Measurements from ENCODE around the gene TRIP13. TPM values are rescaled to one million over a fixed set of nuclear protein-coding genes. Genes with fewer than 3 reads are reported as not detected.

TRIP13 gene
- total and polyA plus RNA-seq, 2 of the 13 experiments (the other 11 are each of a cell fraction or from before 2014, with no cell fraction given) = 13.5 to 33.0 TPM

DNA sequence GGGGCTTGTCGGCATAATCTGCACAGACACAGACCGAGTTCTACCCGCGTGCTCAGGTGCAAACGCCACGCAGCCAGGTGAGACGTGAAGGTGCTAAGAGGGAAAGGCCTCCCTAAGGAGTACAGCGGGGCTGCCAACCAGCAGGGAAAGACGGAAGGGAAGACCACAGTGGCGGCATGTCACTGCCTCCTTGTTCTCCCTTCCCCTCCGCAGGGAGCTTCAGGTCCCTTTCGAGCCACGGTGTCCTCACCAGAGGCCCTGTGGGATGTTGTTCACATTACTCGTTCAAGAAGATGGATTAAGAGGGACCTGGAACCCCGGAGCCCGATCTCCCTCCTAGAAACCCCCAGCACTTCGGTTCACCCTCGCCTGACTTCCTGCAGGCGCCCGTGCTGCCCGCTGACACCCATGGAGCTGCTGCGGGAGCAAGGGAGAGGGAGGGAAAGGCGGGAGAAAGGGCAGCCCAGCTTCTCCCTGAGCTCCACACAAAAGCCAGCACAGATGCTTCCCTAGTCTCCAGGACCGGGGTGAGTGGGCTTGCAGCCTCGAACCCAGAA lies 769 bp upstream of the TRIP13 start (continued):
- TF ChIP-seq CHCHD3 (CRISPR knock-in tag; IDR thresholded peaks at IDR 0.05) (no peak), ZNF232 (CRISPR knock-in tag; IDR thresholded peaks at IDR 0.05; ENCODE audit: borderline replicate concordance) (0 out of 2 replicates have a peak, but pooled peaks have one; percentile 11), ZNF598 (CRISPR knock-in tag; IDR thresholded peaks at IDR 0.05; ENCODE audit: borderline replicate concordance) (no peak), ZNF619 (CRISPR knock-in tag; IDR thresholded peaks at IDR 0.05) (0 out of 2 replicates have a peak, but pooled peaks have one; percentile 21), MAF1 (CRISPR knock-in tag; IDR thresholded peaks at IDR 0.05; ENCODE audit: borderline replicate concordance) (no peak), FOXK2 (IDR thresholded peaks at IDR 0.05) (no peak), RXRB (CRISPR knock-in tag; IDR thresholded peaks at IDR 0.05; ENCODE audit: borderline replicate concordance) (no peak), HMG20A (CRISPR knock-in tag; IDR thresholded peaks at IDR 0.05; ENCODE audit: borderline replicate concordance) (no peak), PRPF4 (IDR thresholded peaks at IDR 0.05; ENCODE audit: low read depth, low read length, poor library complexity, severe bottlenecking) (no peak), ZNF572 (CRISPR knock-in tag; IDR thresholded peaks at IDR 0.05) (0 out of 2 replicates have a peak, but pooled peaks have one; percentile 64), ZNF766 (CRISPR knock-in tag; IDR thresholded peaks at IDR 0.05; ENCODE audit: borderline replicate concordance) (no peak), ZNF460 (CRISPR knock-in tag; IDR thresholded peaks at IDR 0.05; ENCODE audit: borderline replicate concordance) (no peak), SRSF1 (optimal IDR thresholded peaks at IDR 0.05; ENCODE audit: low read depth, low read length) (no peak), MAZ (IDR thresholded peaks at IDR 0.05; ENCODE audit: borderline replicate concordance, low read depth, low read length) (no peak), MAZ (CRISPR knock-in tag; IDR thresholded peaks at IDR 0.05; ENCODE audit: low read depth) (no peak), TSC22D2 (CRISPR knock-in tag; IDR thresholded peaks at IDR 0.05; ENCODE audit: borderline replicate concordance) (no peak), ZNF510 (CRISPR knock-in tag; IDR thresholded peaks at IDR 0.05; ENCODE audit: low read depth) (no peak), PLRG1 (conservative IDR thresholded peaks at IDR 0.05) (no peak)
- TF ChIP-seq, protein P1, sequence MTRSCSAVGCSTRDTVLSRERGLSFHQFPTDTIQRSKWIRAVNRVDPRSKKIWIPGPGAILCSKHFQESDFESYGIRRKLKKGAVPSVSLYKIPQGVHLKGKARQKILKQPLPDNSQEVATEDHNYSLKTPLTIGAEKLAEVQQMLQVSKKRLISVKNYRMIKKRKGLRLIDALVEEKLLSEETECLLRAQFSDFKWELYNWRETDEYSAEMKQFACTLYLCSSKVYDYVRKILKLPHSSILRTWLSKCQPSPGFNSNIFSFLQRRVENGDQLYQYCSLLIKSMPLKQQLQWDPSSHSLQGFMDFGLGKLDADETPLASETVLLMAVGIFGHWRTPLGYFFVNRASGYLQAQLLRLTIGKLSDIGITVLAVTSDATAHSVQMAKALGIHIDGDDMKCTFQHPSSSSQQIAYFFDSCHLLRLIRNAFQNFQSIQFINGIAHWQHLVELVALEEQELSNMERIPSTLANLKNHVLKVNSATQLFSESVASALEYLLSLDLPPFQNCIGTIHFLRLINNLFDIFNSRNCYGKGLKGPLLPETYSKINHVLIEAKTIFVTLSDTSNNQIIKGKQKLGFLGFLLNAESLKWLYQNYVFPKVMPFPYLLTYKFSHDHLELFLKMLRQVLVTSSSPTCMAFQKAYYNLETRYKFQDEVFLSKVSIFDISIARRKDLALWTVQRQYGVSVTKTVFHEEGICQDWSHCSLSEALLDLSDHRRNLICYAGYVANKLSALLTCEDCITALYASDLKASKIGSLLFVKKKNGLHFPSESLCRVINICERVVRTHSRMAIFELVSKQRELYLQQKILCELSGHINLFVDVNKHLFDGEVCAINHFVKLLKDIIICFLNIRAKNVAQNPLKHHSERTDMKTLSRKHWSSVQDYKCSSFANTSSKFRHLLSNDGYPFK (CRISPR knock-in tag; IDR thresholded peaks at IDR 0.05; ENCODE audit: borderline replicate concordance) = no peak
- TF ChIP-seq, protein P2, sequence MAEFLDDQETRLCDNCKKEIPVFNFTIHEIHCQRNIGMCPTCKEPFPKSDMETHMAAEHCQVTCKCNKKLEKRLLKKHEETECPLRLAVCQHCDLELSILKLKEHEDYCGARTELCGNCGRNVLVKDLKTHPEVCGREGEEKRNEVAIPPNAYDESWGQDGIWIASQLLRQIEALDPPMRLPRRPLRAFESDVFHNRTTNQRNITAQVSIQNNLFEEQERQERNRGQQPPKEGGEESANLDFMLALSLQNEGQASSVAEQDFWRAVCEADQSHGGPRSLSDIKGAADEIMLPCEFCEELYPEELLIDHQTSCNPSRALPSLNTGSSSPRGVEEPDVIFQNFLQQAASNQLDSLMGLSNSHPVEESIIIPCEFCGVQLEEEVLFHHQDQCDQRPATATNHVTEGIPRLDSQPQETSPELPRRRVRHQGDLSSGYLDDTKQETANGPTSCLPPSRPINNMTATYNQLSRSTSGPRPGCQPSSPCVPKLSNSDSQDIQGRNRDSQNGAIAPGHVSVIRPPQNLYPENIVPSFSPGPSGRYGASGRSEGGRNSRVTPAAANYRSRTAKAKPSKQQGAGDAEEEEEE (CRISPR knock-in tag; IDR thresholded peaks at IDR 0.05; ENCODE audit: borderline replicate concordance) = peak; percentile 75; the same call in 1 of the 2 replicates
- TF ChIP-seq, protein P3, sequence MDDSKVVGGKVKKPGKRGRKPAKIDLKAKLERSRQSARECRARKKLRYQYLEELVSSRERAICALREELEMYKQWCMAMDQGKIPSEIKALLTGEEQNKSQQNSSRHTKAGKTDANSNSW (CRISPR knock-in tag; IDR thresholded peaks at IDR 0.05; ENCODE audit: borderline replicate concordance) = no peak
- TF ChIP-seq, protein P4, sequence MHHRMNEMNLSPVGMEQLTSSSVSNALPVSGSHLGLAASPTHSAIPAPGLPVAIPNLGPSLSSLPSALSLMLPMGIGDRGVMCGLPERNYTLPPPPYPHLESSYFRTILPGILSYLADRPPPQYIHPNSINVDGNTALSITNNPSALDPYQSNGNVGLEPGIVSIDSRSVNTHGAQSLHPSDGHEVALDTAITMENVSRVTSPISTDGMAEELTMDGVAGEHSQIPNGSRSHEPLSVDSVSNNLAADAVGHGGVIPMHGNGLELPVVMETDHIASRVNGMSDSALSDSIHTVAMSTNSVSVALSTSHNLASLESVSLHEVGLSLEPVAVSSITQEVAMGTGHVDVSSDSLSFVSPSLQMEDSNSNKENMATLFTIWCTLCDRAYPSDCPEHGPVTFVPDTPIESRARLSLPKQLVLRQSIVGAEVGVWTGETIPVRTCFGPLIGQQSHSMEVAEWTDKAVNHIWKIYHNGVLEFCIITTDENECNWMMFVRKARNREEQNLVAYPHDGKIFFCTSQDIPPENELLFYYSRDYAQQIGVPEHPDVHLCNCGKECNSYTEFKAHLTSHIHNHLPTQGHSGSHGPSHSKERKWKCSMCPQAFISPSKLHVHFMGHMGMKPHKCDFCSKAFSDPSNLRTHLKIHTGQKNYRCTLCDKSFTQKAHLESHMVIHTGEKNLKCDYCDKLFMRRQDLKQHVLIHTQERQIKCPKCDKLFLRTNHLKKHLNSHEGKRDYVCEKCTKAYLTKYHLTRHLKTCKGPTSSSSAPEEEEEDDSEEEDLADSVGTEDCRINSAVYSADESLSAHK (CRISPR knock-in tag; IDR thresholded peaks at IDR 0.05; ENCODE audit: borderline replicate concordance) = no peak
- TF ChIP-seq, protein P5, sequence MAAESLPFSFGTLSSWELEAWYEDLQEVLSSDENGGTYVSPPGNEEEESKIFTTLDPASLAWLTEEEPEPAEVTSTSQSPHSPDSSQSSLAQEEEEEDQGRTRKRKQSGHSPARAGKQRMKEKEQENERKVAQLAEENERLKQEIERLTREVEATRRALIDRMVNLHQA (CRISPR knock-in tag; IDR thresholded peaks at IDR 0.05) = no peak

Data from HepG2 (cell line).